HG03439 (cell line): ENCODE results near the gene SLC15A4.
A peak's percentile ranks its signal among the peaks of the same experiment; 100 is the strongest.

Source experiments
- ATAC-seq: cut with Tn5 transposase; IDR thresholded peaks from one replicate; pipeline ENCODE4 v1.9.1; 2021; ENCODE audit warnings: mild to moderate bottlenecking, moderate library complexity; ENCODE audit not compliant: unreplicated experiment

Gene SLC15A4

DNA sequence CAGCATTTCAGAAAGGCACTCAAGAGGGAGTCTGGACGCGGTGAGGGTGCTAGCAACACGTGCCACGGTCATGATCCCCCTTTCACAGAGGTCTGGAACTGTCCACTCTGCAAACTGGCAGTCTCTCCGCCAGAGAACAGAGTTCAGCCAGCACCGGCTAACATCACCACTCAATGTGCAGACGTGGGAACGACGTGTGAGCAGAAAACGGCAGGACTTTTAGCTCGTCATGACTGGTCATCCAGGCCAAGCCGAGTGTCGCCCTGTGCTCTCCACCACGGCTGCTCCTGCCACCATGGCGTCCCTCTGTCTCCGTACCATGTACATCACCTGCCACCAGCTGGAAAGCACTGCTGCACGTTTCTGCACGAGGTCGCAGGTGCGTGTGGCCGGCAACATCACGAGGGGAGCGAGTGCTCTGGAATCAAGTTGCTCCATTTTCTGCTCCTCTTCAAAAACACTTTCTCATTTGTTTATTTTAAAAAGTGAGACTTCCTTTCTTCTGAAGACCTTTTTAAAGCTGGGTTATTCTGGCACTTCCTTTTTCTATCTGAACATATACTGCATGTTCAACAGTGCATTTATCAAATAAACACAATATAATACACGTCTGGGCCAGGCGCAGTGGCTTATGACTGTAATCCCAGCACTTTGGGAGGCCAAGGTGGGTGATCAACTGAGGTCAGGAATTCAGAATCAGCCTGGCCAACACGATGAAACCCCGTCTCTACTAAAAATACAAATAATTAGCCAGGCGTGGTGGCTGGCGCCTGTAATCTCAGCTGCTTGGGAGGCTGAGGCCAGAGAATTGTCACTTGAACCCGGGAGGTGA is 28.0 kb downstream of the SLC15A4 start:
- peak; percentile 25 for ATAC-seq

DNA sequence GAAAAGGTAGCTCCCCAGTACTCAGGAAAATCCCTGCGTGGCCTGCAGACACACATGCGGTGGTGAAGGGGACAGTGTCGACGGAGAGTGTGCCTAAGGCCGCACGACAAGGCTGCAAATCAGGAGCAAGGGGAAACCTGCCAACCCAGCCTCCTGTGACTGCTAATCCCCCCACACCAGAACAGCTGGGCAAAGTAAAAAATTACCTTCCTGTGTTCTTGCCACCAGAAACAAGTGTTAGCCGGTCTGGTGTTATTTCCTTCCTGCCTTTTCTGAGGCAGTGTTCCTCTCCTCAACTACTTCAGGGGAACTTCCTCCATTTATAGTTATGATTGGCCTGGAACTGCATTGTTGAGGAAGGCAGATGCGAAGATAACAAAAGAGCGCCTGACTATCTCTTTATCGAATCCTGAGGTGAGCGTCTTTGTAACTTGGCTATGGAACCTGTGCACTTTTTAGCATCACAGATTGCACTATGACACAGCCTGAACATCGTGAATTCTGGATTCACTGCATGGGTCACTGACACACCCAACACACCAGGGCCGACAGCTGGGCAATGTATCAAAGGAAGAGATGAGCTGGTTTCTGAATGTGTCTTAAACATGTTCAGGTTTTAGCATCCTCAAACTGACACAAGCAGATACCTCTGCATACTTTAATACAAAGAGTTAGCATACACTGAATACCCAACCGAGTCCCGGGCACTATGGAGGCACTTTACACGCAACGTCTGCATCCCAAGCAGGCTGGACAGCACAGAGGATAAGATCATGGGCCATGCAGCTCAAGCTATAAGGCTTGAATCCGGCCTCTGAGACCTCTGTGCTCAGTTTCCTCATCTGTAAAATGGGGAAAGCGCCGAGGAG is 28.9 kb downstream of the SLC15A4 start:
- no peak for ATAC-seq

GRCh38 chr12:128793701-128794100 is 30.1 kb downstream of the SLC15A4 start:
- ATAC-seq: no peak

DNA sequence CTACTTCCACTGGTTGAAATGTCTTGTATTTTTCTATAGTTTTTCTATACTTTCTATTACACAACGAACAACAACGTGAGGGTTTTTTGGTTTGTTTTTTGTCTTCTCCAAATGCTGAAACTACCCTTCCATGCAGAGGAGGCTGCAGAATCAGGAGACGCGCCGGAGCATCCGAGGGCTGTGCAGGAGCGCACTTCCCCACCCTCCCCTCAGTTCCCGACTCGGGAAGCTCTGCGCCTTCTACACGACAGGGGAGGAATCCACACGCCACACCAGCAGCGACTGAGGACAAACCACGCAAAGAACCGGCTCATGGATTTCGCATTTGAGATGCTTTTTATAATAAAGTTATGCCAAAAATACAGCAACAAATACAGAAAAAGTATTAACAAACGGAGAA is 30.9 kb downstream of the SLC15A4 start:
- ATAC-seq: no peak

GRCh38 chr12:128792398-128792797 is 31.4 kb downstream of the SLC15A4 start:
- no peak for ATAC-seq

- no peak for ATAC-seq
Observed at GRCh38 chr12:128791395-128792322, 32.1 kb downstream of the SLC15A4 start.

DNA sequence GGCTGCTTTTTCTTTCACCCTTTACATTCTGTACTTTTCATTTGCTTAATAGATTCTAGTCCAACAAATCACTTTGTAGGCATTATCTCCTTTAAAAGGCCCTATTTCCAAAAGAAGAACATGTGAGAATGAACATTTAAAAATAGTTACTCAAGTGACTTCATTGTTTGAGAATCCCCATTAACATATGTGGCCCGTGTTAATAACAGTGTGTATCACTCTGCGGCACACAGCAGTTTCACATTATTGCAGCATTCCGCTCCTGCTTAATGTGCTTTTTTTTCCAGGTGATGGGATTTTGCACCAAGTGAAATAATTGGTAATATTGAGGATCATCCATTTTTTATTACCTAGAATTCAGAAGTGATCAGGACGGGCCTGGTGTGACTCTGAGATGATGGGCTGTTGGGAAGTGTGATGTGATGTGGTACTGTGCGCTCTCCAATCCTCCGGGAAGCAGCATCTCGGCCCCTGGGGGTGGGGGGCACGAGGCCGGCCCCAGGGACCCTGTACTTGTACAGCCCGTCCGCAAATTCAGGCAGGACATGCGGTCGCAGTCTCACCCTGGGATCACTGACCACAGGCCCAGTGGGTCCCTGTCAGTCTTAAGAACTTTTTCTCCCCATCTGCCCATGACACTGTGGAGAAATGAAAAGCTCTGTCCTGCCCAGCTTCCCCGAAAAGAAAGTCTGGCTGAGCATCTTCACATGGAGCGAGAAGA is 32.9 kb downstream of the SLC15A4 start:
- no peak for ATAC-seq

- ATAC-seq: no peak
Observed at GRCh38 chr12:128790221-128790620, 33.5 kb downstream of the SLC15A4 start.

- ATAC-seq: no peak
Observed at GRCh38 chr12:128789356-128789929, 34.3 kb downstream of the SLC15A4 start.

- ATAC-seq: no peak
Observed at GRCh38 chr12:128787827-128788226, 35.9 kb downstream of the SLC15A4 start.

GRCh38 chr12:128786741-128787391 is 36.9 kb downstream of the SLC15A4 start:
- ATAC-seq: no peak

- no peak for ATAC-seq
Observed at GRCh38 chr12:128784030-128784760, 39.6 kb downstream of the SLC15A4 start.

DNA sequence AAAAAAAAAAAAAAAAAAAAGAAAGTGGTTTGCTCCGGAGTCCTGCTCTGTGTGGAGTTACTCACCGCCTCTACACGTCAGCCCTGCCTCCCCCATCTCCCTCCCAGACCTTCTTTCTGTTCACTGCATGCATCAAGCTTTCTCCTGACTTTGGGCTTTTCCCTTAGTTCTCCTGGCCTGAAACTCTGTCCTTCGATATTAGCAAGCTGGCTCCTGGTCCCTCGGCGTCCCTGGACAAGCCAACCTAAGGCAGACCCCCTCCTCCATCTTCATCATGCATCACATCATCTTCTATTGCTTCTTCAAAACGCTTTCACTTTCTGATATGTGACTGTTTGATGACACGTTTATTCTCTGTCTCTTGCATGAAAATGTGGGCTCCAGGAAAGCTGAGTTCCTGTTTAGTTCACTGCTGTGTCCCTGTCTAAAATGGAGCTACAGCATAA is 40.6 kb downstream of the SLC15A4 start:
- ATAC-seq: peak; percentile 73

GRCh38 chr12:128779901-128780300 is 43.9 kb downstream of the SLC15A4 start:
- ATAC-seq: no peak

DNA sequence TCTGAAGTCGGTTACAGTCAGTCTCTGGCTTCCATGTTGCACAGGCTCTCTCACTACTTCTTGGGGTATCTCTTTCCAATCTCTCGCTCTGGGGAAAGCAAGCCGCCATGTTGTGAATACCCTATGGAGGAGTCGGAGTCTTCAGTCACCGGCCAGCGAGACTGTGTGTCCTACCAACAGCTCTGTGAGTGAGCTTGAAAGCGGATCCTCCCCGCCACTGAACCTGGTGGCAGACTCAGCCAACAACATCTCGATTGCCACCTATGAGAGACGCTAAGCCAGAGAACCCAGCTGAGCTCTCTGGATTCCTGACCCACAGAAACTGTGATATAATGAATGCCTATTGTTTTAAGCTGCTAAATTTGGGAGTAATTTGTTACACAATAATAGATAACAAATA is 51.5 kb downstream of the SLC15A4 start:
- ATAC-seq: no peak

DNA sequence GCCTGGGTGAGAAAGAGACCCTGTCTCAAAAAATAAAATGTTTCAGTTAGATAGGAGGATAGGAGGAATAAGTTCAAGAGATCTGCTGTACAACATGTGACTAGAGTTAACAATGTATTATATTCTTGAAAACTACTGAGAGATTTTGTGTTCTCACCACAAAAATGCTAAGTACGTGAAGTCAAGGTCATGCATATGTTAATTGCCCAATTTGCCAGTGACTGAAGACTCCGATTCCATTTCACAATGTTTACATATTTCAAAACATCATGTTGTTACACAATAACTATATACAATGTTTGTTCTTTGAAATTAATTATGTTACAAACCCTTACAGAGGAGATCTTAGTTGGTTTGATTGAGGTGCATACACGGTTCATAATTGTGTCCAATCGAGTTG is 52.1 kb downstream of the SLC15A4 start:
- ATAC-seq: no peak

DNA sequence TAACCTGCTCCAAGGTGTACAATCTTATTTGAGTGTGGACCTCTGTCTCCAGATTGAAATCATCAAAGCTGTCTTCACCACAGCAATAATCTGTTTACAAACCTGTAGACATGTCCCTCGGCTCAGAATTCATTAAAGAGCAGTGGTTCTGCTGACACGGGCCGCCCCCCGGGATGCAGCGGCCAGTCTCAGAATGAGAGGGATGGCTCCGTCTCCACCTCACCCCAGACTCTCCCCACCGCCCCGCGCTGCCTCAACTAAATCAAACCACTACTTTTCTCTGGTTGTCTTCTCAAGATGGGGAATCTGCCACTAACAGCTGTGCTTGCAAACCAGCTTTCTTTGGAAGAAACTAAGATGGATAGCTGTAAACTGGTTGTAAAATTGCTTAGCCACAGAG is 56.2 kb downstream of the SLC15A4 start:
- no peak for ATAC-seq

- no peak for ATAC-seq
Observed at GRCh38 chr12:128766738-128767501, 56.8 kb downstream of the SLC15A4 start.
